ENCODE measurements around the gene PWP1.

The PWP1 gene

DNA sequence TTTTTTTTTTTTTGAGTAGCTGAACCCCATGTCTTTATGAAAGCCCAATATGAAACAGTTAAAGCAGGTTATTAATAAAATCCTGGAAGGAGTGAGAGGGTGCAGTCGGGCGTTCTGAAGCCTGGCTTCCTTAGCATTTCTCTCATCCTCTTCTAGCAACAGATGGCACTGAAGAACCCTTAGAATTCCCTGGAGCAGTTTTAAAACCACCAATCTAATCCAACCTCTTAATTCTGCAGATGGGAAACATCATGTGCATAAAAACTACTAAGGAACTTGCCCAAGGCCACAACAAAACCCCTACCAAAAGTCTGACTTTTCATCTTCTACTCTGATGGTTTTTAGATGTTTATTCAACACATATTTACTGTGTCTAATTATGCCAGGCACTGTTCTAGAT is 50.2 kb downstream of the PWP1 start:
- DNase-seq (ENCODE audit: low read depth) = no peak

GRCh38 chr12:107736914-107737313 is 51.3 kb downstream of the PWP1 start:
- no peak for DNase-seq (ENCODE audit: low read depth)

- DNase-seq (ENCODE audit: low read depth) = no peak
These were observed 62.9 kb downstream of the PWP1 start for GRCh38 chr12:107748472-107748871.

GRCh38 chr12:107749083-107749482 is 63.5 kb downstream of the PWP1 start:
- DNase-seq (ENCODE audit: low read depth) = no peak

- no peak for DNase-seq (ENCODE audit: low read depth)
These were observed 73.8 kb downstream of the PWP1 start for GRCh38 chr12:107759410-107759809.

DNA sequence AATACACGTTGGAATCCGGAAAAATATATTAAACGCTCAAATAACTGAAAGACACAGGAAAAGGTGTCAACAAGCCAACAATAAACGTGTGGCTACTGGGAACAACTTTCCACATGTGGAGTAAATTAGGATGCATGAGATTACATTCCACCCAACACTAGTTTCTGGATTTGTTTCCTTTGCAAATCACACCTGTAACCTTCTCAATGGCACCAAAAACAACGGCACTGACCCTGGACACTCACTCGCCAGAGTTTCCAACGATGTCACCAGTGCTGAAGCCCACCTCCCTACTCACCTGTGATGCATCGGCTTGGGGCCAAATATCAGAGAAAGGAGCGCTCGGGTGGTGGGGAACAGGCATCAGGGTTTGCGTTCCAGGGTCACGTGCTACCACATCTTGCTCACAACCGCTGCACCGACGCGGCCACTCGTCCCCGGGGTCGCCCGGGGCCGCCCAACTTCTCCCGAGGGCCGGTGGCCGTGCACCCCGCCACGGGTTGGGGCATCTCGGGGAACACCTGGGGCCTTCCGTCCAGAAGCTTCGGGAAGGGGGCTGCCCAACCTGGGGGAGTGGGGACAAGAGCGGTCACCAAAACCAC is 74.7 kb downstream of the PWP1 start:
- no peak for DNase-seq (ENCODE audit: low read depth)

- peak; percentile 75 for DNase-seq (ENCODE audit: low read depth)
These were observed 75.4 kb downstream of the PWP1 start, which contains the start of gene PRDM4 for GRCh38 chr12:107760809-107761501. Gene PRDM4, minus strand, starts transcription at chr12:107761137. Its CDS starts 622 bp downstream, at chr12:107760515.

GRCh38 chr12:107761502-107761904 is 75.9 kb downstream of the PWP1 start:
- DNase-seq (ENCODE audit: low read depth) = no peak
